HG03175 (cell line): ENCODE measurements around the gene CDNF.

Experiments
- ATAC-seq: cut with Tn5 transposase; IDR thresholded peaks from one replicate; pipeline ENCODE4 v1.9.1; 2021; ENCODE audit warnings: mild to moderate bottlenecking, moderate library complexity; ENCODE audit not compliant: unreplicated experiment

The CDNF gene

GRCh38 chr10:14801723-14802122 is 36.1 kb downstream of the CDNF start:
- ATAC-seq, result no peak

- no peak for ATAC-seq
These were observed 37.4 kb downstream of the CDNF start for GRCh38 chr10:14800397-14800796.

- ATAC-seq, result no peak
These were observed 39.2 kb downstream of the CDNF start for GRCh38 chr10:14798636-14799035.

GRCh38 chr10:14787938-14788337 is 49.9 kb downstream of the CDNF start:
- no peak for ATAC-seq

- no peak for ATAC-seq
These were observed 53.3 kb downstream of the CDNF start for GRCh38 chr10:14784459-14785055.

- ATAC-seq, result no peak
These were observed 55.0 kb downstream of the CDNF start for GRCh38 chr10:14782691-14783363.

GRCh38 chr10:14781763-14782162 is 56.1 kb downstream of the CDNF start:
- ATAC-seq, result no peak

GRCh38 chr10:14779001-14779651 is 58.7 kb downstream of the CDNF start:
- ATAC-seq, result no peak

GRCh38 chr10:14776546-14776945 is 61.3 kb downstream of the CDNF start:
- no peak for ATAC-seq

- no peak for ATAC-seq
These were observed 62.2 kb downstream of the CDNF start for GRCh38 chr10:14775656-14776055.

GRCh38 chr10:14774797-14775196 is 63.0 kb downstream of the CDNF start, which contains the start of gene FAM107B:
Gene FAM107B (minus strand): TSS chr10:14774897. CDS start chr10:14774663, 234 bp downstream.
- ATAC-seq, result no peak

GRCh38 chr10:14774214-14774580 is 63.6 kb downstream of the CDNF start:
- ATAC-seq, result no peak

- no peak for ATAC-seq
These were observed 64.2 kb downstream of the CDNF start for GRCh38 chr10:14773551-14774213.

GRCh38 chr10:14772399-14772798 is 65.4 kb downstream of the CDNF start:
- no peak for ATAC-seq

GRCh38 chr10:14770927-14771326 is 66.9 kb downstream of the CDNF start:
- no peak for ATAC-seq
